ENCODE measurements around the gene CECR2.

CECR2 gene

DNA sequence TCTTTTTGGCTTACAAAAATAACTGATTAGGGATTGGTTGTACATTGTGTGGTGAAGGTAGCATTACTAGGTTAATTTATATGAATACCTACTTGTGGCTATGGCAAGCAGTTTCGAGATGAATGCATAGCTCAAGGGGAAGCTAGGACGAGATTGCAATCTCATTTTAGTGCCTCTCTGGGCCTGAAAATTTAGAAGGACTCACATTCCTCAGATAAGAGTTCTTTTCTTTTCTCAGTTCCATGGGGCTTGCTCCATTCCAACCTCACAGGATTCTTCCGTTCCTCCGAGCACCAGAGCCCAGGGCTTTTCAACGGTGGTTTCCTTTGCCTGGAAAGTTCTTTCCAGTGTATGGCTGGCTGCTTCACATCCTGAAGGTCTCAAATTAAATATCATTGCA, 82.1 kb downstream of the CECR2 start:
- DNase-seq (ENCODE audit: low spot score): no peak

DNA sequence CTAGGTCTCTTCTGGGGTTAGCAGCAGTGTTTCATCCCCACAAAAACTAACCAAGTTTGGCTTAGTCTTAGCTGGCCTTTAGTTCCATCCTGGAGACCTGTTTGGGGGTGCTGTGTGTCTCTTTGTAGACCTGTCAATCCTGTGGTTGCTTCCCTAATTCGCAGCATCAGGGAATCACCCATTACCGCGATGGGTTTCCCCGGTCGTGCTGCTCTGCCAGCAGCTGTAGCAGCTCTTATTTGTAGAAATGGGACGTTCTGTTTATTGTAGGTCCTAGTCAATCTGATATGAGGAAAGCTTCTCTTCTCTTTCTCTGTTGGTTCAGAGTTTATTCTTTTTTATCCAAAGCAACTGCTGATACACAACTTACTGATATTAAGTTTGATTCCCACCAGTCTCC, 91.6 kb downstream of the CECR2 start:
- DNase-seq (ENCODE audit: low spot score): no peak

DNA sequence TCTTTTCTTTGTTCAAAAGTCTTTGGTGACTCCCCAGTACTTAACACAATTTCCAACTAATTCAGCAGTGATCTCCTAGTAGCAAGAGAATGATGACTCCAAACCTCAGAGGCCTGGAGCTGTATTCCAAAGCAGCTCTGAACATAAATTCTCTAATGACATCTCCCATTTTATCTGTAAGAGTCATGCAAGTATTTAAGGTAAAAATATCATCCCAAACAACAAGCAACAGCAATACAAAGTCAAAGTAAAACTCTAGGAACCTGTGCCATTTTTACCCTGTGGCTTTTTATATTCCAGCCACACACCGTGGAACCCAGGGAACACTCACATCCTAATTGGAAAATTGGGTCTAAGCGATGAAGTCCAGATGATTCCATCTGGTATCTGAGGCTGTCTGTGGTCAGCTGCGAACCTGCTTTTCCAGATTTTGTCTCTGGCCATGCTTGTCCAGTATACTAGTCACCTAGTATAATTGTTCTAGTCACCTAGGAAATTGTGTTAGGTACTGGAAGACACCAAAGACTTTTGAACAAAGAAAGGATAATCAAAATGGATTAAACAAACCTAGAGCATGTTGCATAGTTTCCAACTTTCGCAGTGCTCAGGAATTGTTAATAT, 101.7 kb downstream of the CECR2 start:
- no peak for DNase-seq (ENCODE audit: low spot score)

DNA sequence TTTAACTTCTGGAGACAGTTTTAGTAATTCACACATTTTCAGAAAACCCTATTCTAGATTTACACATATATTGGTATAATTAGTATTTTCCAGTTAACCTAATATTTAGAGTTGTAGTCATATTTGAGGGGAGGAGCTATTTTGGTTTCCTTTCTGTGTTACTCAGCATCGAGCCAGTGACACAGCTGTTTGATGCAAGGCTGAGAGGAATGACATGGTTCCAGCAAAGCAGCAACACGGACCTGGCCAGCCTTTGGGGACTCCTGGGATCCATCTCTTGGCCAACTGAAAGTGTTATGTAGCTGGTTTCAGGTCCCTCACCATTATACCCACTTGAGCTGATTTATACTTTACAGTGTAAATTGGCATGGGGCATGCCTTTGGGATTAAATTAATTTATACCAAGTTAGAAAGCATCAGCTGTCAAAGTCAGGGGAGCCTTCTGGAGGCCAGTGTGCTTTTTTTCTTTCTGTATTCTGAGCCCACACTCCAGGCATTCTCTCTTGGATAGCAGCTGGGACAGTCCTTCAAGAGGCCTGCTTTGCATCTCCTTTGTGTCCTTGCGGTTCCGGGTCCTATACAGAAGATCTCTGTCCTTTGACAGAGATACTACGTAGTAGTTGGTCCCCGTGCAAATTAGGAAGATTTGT, 102.8 kb downstream of the CECR2 start:
- DNase-seq (ENCODE audit: low spot score): no peak

DNA sequence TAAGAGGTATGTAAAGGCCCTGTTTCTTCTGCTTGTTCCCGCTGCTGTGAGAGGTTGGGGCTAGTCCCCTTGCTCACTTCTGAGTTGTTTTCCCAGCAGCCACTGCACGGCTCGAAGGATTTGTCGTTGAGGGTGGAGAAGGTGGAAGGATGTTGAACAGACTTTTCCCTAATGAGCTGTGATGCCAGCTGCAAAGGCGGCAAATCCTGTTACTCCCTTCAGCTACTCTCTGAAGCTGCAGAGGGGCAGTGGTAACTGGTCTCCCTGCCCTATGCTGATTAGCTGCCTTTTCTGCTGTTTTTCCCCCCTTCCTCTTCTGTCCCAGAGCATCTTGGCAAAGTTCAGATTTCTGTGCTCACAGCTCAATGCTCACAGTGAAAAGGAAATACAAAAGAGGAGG, 103.7 kb downstream of the CECR2 start:
- no peak for DNase-seq (ENCODE audit: low spot score)

DNA sequence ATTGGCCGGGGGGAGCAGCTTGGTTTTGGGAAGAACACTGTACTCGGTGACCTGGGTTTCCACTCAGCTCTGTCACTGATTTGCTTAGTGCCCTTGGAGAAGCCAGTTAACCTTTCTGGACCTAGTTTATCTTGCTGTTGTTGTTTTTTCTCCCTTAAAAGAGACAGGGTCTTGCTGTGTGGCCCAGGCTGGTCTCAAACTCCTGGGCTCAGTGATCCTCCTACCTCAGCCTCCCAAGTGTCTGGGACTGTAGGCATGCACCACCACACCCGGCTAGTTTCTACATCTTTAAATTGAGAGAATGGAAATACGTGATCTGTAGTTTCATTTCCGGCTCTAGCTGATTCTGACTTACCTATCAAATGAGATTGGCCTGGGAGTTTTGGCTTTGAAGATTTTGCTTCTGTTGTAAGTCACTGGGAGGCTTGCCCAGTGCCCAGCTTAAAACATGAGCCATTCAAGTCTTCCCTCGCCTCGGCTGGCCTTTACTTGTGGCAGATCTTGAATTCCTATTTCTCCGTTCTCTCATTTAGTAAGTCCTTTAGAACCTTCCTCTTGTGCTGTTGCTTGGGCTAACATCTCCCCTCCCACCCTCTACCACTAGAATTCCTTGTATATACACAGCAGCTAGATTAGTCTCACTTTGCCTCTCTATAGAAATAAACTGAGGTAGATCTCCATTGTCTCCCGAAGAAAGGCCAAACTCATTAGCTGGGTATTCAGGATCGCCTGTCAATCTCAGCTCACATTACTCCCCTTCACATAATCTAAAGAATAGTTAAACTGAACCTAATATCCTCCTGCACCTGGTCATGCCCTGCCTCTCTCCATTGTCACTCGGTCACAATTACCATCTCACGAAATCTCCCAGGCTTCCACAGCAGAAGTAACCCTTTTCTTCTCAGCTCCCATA, 106.3 kb downstream of the CECR2 start:
- no peak for DNase-seq (ENCODE audit: low spot score)

DNA sequence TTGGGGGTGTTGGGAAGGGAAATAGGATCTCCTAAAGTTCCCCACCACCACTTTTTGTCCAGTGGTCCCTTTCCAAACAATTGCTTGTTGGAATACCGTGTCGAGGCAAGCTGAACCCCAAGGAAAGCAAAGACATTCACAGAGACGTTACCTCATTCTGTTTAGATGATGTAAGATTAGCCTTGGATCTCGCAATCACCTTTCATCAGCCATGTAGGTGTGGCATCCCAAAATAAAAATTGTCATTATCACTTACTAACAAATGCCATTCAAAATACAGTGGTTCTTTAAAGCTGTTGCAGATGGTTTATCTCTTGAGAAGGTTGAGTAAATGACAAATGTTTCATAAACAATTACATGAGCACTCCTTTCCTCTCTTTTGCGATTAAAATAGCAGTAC, 107.6 kb downstream of the CECR2 start:
- DNase-seq (ENCODE audit: low spot score): no peak

DNA sequence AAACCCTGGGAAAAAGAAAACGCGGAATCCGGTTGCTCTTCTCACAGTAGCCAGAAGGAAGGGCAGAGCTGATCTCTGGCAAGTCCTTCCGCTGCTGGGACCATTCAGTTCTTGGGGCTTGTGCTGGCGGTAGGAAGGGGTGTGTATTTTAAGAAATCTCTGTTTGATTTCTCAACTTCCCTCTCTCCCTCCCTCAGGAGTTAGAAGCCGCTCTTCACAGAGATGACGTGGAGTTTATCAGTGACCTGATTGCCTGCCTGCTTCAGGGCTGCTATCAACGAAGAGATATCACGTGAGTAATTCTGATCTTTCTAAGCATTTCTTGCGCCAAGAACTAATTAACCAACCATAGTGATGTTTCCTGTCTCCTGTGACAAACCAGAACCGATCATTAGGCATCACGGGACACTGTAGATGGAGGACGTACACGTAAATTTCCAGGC, 108.2 kb downstream of the CECR2 start:
- DNase-seq (ENCODE audit: low spot score): no peak

DNA sequence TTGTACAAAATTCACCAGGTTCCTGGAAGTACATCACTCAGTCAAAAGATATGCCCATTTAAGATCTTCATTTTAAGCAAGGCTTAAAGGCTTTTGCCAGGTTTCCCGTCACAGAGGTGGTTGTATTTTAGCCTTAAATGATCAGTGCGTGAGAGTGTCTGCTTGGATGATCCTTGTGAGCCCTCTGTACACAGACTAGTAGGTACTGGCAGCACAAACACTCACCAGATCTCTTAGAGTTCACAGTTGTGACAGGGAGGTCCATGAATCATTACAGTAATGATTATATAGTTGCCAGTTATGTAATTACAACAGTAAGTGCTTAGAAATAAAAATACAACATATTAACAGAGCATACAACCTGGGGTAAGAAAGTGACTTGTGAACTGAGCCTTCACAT, 109.9 kb downstream of the CECR2 start:
- no peak for DNase-seq (ENCODE audit: low spot score)

DNA sequence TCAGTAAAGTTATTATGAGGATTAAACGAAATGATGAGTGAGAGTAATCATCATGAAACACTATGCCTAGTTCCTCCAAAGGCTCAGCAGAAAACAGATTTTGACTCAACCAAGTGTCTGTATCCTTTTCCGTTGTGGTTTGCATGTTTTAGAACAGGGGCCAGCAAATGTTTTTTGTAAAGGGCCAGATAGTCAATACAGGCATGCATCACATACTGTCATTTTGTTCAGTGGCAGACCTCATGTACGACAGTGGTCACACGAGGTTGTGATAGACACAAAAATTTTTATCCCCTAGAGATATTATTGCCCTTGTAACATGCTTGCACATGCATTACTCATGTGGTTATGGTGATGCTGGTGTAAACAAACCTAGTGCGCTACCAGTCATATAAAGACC, 112.2 kb downstream of the CECR2 start:
- no peak for DNase-seq (ENCODE audit: low spot score)

DNA sequence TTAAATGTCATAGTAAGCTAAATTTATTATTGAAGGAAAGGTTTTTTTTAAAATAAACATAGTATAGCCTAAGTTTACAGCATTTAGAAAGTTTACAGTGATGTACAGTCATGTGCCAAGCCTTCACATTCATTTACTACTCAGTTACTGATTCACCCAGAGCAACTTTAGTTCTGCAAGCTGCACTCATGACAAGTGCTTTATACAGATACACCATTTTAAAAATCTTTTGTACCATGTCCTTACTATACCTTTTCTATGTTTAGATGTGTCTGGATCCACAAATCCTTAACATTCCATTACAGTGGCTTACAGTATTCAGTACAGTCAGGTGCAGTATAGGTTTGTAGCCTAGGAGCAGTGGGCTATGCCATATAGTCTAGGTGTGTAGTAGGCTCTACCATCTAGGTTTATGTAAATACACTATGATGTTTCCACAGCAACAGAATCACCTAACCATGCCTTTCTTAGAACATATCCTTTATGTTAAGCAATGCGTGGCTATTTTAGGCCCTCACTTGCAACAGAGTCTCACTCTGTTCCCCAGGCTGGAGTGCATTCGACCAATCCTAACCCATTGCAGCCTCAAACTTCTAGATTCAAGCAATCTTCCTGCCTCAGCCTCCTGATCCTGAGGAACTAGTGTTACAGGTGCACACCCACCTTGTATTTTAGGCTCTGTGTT, 114.6 kb downstream of the CECR2 start:
- no peak for DNase-seq (ENCODE audit: low spot score)

DNA sequence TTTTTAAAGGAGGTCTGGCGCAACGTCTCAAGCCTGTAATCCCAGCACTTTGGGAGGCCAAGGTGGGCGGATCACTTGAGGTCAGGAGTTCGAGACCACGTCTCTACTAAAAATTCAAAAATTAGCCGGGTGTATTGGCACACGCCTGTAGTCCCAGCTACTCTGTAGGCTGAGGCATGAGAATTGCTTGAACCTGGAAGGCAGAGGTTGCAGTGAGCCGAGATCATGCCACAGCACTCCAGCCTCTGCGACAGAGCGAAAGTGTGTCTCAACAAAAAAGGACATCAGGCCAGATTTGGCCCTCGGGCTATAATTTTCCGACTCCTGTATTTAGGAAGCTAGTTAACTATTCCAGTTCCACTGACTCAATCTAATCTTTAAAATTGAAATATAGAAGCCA, 115.3 kb downstream of the CECR2 start:
- no peak for DNase-seq (ENCODE audit: low spot score)

DNA sequence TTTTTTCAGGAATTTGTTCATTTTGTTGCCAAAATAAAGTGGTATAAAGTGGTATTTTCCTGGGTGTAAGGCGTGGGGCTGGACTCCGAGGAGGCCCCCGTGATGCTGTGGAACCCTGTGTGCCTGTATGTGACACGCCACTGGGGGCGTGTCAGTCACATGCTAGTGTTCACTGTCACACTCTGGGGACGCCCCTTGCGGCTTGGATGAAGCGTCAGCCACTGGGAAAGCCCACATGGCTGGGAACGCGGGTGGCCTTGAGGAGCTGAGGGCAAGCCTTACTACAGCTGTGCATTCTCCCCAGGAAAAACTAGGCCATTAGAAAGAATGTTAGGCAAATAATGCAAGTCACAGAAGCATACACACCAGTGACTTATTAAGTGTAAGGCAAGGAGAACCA, 117.1 kb downstream of the CECR2 start:
- DNase-seq (ENCODE audit: low spot score): no peak

DNA sequence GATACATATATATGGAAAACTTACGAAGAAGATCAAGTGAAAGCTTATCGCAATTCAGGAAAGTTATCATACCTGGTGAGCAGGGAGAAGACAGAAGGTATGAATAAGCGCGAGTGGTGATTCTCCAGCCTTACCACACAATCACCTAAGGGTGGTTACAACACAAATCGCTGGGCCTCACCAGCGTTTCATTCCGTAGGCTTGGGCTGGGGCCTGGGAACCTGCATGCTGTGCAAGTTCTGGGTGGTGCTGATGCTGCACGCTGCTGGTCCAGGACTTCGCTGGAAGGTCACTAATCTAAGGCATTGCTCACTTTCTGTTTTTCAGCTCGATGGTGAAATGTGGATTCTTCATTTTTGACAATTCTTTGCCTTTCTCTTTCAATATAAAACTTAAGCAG, 117.5 kb downstream of the CECR2 start:
- no peak for DNase-seq (ENCODE audit: low spot score)

DNA sequence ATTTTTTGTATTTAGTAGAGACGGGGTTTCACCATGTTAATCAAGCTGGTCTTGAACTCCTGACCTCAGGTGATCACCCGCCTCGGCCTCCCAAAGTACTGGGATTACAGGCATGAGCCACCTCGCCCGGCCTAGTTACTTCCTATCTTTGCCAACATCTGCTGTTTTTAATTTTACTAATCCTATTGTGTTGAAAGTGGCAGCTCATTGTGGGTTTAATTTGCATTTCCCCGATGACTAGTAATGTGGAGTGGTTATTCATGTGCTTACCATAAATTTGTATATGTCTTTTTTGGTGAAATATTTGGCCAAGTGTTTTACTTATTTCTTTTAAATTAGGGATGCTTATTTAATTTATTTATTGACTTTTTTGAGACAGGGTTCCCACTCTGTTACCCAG, 119.8 kb downstream of the CECR2 start:
- no peak for DNase-seq (ENCODE audit: low spot score)

DNA sequence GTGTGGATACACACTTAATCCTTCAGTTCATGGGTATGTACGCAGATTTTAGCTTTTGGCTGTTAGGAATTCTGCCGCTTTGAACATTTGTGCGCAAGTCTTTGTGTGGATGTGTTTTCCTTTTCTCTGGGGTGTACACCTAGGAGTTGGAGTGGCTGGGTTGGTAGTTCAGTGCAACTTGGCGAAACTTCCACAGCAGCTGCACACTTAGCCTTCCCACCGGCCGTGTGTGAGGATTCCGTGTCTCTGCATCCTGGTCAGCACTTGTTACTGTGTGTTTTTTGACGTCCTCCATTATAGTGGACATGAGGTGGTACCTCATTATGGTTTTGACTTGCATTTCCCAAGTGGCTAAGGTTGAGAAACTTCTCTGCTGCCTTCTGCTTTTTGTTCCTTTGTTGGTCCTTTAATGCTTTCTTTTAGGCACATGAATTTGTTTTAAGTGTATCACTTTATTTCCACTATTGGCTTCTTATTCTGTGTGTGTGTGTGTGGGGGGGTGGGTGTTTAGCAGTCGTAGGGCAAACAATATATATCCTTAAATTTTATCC, 121.9 kb downstream of the CECR2 start:
- DNase-seq (ENCODE audit: low spot score): no peak

DNA sequence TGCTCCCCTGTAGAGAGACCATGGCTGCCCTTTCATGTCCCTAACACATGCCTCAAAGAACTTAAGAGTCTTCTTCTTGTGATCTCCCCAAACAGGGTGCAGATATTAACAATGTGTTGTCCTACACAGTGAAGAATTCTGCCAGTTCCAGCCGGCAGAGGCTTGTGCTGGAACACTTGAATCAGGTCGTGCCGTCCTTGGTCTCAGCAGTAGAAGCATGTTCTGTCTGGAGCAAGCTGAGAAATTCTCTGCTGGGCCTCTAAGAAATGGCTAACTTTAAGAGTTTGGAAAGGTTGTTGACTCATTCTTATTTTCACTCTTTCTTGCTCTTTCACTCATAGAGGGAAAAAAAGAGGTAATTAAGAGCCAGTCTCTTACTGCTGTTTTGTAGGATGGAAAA, 123.0 kb downstream of the CECR2 start:
- DNase-seq (ENCODE audit: low spot score): no peak

DNA sequence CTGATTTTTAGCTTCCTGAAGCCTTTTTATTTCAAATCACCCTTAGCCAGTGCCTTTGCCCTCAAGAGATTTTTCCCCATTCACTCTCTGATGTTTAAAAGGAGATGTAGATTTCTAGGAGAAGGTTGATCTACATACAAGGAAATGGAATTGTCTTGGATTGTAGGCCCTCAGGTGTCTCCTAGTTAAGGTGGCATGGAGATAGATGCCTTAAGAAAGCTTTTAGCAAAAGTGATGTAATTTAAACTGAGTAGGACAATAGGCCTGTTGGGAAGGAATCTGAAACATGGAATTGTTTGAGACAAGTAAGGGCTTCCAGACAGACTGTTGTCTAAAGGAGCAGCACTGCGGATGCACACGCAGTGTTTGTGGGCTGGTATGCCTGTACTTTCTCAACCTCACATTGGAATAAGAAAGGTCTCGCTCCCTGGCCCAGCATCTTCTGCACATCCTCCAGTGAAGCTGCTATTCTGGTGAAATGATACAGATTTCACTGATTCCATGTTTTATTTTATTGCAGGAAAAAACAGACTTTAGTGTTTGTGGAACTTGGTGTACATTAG, 124.2 kb downstream of the CECR2 start:
- DNase-seq (ENCODE audit: low spot score): no peak

DNA sequence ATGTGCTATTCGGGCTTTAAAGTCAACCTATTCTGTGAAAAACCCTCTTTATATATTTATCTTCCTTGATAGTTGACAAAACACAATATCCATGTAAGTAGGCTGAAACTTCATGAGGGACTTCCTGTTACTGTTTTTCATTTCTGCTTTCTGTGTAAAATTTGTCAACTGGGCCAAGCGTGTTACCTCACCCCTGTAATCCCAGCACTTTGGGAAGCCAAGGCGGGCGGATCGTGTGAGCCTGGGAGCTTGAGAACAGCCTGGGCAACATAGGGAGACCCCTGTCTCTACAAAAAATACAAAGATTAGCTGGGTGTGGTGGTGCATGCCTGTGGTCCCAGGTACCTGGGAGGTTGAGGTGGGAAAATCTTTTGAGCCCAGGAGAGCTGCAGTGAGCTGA, 127.6 kb downstream of the CECR2 start:
- DNase-seq (ENCODE audit: low spot score): no peak

DNA sequence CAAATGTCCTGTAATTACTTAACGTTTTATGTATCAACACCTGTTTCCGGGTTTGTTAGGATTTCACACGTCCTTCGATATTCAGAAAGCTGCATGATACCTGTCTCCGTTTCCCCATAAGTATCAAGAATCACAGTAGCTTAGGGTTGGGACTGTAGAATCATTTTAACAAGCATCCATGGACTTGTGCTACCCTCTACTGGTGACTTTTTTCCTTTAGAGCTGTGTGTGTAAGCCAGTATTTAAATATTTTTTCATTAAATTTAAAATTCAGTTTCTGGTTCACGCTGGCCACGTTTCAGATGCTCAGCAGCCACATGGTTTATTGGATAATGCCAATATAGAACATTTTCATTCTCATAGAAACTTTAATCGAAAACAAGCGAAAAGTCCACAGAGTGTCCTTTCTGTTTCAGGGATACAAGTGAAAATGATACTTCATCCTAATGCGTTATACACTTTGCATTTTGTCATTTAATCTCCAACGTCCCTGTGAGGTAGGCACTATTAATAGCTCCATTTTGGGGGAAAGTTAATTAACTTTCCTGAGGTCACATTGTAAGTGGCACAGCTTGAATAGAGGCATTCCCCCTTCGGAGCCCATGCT, 132.5 kb downstream of the CECR2 start:
- peak; percentile 69 for DNase-seq (ENCODE audit: low spot score)

DNA sequence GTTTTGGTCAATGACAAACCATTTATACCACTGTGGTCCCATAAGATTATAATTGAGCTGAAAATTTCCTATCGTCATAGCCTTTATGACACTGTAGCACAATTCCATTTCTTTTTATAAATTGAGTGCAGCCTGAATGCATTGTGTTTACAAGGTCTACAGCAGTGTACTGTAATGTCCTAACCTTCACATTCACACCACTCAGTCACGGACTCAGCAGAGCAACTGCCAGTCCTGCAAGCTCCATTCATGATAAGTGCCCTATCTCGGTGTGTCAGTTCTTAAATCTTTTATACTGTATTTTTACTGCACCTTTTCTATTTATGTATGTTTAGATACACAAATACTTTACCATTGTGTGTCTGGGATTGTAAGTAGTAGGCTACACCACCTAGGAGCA, 138.8 kb downstream of the CECR2 start:
- DNase-seq (ENCODE audit: low spot score): no peak

All from SK-N-DZ (cell line).